ENCODE data around the gene RRAGD.
"Not testable (repeated sequence)": the region's sequence is repeated elsewhere in the genome, so short reads cannot be mapped to it uniquely, and the experiment has no call there.

RRAGD gene

GRCh38 chr6:89411145-89412070 lies 665 bp downstream of the RRAGD start:
- DNase-seq (ENCODE audit: low spot score): no peak

DNA sequence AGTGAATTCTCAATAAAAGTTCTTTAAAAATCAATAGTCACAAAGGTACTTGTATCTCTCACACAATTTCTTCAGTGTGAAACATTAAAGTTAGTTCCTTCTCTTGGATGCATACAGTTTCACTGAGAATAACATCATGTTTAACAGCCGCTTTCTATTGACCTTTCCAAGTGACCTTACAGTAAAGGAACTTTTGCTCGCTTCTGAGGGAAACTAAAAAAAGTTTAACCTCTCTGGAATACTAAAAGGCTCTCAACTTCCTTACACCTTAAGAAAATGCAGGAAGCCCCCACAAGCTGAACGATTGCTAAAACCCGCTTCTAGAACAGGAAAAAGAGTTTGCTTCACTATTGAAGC lies 1.3 kb downstream of the RRAGD start:
- DNase-seq (ENCODE audit: low spot score): peak; percentile 10

- peak; percentile 10 for DNase-seq (ENCODE audit: low spot score)
These were observed 1.8 kb downstream of the RRAGD start for GRCh38 chr6:89410231-89410761.

DNA sequence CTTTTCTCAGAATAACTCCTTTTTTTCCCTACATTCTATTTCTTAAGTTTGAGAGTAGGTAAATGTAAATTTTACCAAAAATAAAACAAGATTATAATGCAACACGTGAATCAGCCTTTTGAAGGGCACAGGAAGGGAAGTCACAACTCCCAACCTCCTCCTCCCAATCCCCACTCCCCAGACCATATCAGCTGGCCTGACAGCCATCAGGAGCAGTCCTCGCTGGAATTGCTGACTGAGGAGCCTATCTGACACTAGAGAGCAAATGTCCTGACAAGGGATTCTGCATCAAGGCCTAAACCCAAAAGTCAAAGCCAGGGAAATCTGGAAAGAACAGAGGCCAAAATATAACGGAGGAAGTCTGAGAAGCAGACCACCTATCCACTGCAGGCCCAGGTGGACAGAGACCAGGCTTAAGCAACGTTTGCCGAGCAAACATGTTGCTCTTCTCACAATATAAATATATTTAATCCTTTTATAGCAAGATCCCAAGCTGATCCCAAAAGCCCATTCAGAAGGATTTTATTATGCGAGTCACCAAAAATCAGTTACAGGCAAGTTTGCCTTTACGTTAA lies 2.5 kb downstream of the RRAGD start:
- no peak for DNase-seq (ENCODE audit: low spot score)

DNA sequence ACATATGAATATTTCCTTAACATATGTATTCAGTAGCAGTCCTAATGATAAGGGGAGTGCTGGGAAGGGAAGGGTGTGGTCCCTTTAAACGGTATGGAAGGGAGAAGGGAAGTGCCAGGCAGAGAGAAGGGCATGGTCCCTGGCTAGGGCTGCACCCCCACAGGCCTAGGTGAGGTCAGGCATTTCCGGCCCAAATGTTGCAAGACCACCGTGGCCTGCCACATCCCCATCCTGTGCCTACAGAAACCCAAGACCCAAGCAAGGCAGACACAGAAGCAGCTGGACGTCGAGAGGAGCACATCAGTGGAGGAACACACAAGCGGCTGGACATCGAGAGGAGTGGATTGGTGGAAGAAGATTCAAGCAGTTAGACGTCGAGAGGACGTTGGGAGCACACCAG lies 5.9 kb downstream of the RRAGD start:
- no peak for DNase-seq (ENCODE audit: low spot score)

DNA sequence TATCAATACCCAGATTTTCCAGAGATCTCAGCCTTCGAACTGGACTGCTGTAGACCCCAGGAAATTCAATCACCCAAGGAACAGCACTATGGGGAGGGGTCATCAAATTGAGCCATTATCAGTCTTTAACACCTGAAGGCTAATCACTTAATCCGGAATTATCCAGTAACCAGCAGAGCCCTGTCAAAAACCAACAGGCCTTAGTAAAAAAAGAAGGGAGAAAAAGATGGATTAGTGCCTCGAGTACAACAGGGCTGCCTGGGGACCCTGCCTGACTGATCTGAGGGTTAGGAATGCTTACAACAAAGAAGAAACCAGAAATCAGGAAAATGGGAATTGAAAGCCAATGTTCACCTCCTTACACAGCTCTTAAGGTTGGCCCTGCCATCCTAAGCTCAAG lies 7.6 kb downstream of the RRAGD start:
- DNase-seq (ENCODE audit: low spot score): no peak

- DNase-seq (ENCODE audit: low spot score): no peak
These were observed 9.3 kb downstream of the RRAGD start for GRCh38 chr6:89402776-89403175.

DNA sequence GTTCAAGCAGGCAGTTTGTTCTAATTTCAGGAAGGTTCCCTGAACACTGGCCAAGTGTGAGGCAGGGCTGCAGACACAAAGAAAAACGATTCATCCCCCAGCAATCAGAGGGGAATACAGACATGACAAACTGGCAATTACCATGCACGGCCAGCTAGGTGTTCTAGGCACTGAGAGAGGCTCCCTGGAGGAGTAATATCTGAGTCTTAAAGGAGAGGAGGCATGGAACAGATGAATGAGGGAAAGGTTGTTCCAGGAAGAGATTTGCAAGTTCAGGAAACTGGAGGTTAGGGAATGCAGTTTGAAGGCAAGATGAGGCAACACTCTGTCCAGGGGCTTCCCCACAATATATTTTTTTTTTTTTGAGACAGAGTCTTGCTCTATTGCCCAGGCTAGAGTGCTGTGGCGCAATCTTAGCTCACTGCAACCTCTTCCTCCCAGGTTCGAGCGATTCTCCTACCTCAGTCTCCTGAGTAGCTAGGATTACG lies 11.1 kb downstream of the RRAGD start:
- no peak for DNase-seq (ENCODE audit: low spot score)

DNA sequence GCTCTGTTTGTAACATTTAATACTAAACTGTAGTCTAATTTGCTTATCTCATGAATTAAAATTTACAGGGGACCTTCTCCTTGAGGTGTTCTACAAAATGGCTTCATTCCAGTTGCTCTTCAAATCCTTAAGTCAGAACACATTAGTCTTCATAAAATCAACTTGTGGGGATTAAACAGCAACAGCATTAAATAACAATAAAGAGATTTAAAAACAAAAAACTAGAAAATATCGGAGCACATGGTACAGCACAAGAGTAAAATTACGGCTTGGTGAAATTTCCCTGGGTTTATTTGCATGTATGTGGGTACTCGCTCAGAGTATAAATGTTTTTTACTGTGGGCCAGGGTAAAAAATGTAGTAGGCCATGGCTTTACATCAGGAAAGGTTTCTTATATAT lies 12.0 kb downstream of the RRAGD start:
- no peak for DNase-seq (ENCODE audit: low spot score)

DNA sequence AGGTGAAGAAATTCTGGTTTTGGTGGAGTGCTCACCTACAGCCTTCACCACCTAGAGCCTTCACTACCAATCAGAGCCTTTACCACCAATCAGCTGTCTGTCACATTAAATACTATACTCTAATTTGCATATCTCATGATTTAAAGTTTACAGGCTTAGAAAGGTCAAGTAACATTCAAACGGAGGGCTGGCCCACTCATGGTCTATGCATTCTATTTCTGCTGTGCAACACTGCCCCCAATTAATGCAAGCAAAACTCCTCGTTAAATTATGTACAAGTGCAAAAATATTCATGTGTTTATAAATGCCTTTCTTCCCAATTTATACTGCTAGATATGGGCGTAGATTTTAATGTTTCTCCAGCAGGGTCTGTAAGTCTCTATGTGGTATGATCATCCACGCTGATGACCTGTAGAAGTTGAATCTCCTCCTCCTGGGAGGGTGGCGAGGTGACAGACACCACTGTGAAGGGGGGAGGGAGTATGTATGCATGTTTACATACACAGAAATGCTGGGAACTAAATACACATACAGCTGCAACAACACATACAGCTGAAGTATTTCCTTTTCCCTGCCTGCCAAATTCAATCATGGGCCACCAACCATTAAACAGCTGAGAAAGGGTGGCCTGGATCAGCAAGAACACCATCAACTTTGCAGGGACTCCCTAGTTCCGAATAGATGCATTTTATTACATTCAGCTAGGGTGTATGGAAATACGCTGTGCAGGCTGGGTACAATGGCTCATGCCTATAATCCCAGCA lies 13.1 kb downstream of the RRAGD start:
- DNase-seq (ENCODE audit: low spot score): no peak

DNA sequence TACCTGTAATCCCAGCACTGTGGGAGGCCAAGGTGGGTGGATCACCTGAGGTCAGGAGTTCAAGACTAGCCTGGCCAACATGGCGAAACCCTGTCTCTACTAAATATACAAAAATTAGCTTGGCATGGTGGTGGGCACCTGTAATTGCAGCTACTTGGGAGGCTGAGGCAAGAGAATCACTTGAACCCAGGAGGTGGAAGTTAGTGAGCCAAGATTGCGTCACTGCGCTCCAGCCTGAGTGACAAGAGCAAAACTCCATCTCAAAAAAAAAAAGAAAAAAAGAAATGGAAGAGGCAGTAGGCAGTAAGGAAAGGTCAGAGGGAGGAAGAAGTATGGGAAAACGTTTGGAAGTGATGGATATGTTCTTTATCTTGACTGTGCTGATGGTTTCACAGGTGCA lies 14.2 kb downstream of the RRAGD start:
- not testable (repeated sequence) for DNase-seq (ENCODE audit: low spot score)

- DNase-seq (ENCODE audit: low spot score): no peak
These were observed 18.4 kb downstream of the RRAGD start for GRCh38 chr6:89393659-89394058.

DNA sequence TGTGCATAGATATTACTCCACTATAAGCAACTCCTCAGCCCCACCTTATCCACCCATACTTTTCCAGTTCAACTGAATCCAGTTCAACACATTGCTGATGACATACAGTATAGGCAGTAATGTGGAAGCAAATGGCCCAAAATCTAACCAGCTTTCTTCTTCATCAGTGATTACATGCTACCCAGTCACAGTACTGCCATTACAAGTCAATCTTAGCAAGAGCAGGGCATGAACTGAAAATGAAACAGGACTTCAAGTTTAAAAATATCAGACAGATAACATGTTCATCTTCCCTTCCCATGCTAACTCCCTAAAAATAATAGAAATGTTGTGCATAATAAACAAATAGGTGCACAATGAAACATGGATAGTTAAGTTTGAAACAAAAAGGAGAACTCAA lies 19.2 kb downstream of the RRAGD start:
- DNase-seq (ENCODE audit: low spot score): no peak

GRCh38 chr6:89388846-89389245 lies 23.2 kb downstream of the RRAGD start:
- no peak for DNase-seq (ENCODE audit: low spot score)

- DNase-seq (ENCODE audit: low spot score): no peak
These were observed 24.4 kb downstream of the RRAGD start for GRCh38 chr6:89387516-89388201.

- DNase-seq (ENCODE audit: low spot score): no peak
These were observed 25.1 kb downstream of the RRAGD start for GRCh38 chr6:89386917-89387491.

GRCh38 chr6:89385846-89386245 lies 26.2 kb downstream of the RRAGD start:
- no peak for DNase-seq (ENCODE audit: low spot score)

DNA sequence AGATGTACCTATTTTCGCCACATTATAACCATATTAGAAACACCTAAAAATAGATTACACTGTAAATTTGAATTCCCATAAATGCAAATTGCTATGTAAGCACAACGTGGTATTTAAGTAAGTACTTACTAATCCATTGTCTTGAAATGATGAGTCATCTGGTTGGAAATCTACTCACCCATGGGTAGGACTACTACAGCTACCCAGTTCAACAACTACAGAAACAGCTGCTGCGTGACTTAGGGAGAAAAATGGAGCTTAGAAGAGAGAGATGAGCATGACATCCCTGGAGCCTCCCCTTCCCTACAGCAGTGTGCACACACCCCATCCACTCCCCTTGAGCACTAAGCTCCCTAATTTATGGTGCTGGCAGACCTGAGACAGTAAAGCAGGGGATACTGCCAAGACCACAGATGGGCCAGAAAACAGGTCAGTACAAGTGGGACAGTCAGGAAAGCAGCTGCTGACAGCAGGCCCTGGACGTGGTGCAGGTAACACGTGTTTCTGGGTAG lies 26.9 kb downstream of the RRAGD start:
- peak; percentile 71 for DNase-seq (ENCODE audit: low spot score)

DNA sequence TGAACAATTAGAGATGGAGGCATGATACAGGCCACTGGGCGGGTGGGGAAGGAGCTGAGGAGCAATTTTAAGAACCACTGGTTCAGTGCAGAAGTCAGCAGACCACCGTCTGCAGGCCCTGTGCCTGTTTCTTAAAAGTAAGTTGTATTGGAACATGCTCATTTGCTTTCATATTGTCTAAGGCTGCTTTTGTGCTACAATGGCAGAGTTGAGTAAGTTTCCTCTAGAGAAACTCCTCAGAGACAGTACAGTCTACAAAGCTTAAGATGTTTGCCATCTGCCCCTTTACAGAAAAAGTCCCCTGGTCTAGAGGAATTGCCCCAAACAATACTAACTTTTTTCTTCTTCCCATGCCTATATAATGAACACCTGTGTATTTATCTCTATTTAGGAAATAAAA lies 31.0 kb downstream of the RRAGD start:
- no peak for DNase-seq (ENCODE audit: low spot score)

- no peak for DNase-seq (ENCODE audit: low spot score)
These were observed 32.8 kb downstream of the RRAGD start for GRCh38 chr6:89379281-89379680.

DNA sequence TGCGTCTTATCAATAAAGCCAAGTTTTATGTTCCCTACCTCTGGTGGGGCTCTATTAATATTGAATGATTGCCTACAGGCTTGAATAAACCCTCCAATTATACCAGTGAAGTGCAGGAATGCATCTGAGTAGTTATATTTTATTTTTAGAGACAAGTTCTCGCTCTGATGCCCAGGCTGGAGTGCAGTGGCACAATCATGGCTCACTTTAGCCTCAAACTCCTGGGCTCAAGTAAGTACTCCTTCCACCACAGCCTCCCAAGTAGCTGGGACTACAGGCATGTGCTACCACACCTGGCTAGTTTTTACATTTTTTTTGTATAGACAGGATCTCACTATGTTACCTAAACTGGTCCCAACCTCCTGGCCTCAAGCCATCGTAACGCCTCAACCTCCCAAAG lies 33.4 kb downstream of the RRAGD start:
- DNase-seq (ENCODE audit: low spot score): no peak
